ENCODE results near the gene LRRC40.

DNA sequence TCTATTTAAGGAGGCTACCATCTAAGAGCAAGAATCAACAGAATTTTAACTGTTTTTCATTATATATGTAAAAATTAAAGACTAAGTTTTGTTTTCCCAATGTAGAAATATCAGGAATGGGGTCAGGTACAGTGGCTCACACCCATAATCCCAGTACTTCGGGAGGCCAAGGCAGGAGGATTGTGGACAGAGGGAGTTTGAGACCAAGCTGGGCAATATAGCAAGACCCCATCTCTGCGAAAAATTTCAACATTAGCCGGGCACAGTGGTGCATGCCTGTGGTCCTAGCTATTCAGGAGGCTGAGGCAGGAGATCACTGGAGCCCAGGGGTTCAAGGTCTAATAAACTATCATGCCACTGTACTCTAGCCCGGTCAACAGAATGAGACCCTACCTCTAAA lies 5.3 kb downstream of the LRRC40 start:
- TF ChIP-seq POLR2A (IDR thresholded peaks at IDR 0.05; ENCODE audit: low read length) = no peak
- TF ChIP-seq GATA1 (IDR thresholded peaks at IDR 0.05; ENCODE audit: low read depth, low read length) = no peak

Data from erythroblast (primary cell).